Endothelial cell of umbilical vein (primary cell): ENCODE data around the gene KMT2C. TPM values are rescaled to one million over a fixed set of nuclear protein-coding genes. Genes with fewer than 3 reads are reported as not detected.

Source experiments
- BruUV-seq: library from RNA; stranded (reverse); fragments of 400-500 nt; replicated peaks from 2 replicates; lab custom pipeline; 2021; lab: Mats Ljungman, UMichigan
- CTCF ChIA-PET: fragments of 300-600, 350-600 bp; sonication (Branson Sonifier 250); formaldehyde crosslinking; loops from one replicate; lab custom pipeline; 2021; ENCODE audit warnings: antibody characterized with exemption, inconsistent platforms; lab: Charles Lee
- POLR2A ChIA-PET: fragments of 300-600, 350-600 bp; sonication (Branson Sonifier 250); formaldehyde crosslinking; loops from one replicate; lab custom pipeline; 2021; ENCODE audit warnings: antibody characterized with exemption, inconsistent platforms; lab: Charles Lee
- DNase-seq: peaks from one replicate; pipeline ENCODE4 v3.0.0-alpha.2; 2011; ENCODE audit warnings: low read depth, low spot score
- FAIRE-seq: peaks from 2 replicates; lab custom pipeline; 2011; peaks lifted over from hg19 to GRCh38; lab: Jason Lieb, UNC
- H2AFZ ChIP-seq: 2 replicates; pipeline ENCODE4 v1.6.0; 2012; ENCODE audit warnings: low read depth, low read length, control low read depth, inconsistent platforms
- H3K27ac ChIP-seq: 2 replicates; pipeline ENCODE4 v1.5.1; 2011; ENCODE audit warnings: low read depth, mild to moderate bottlenecking, control low read depth, low read length, moderate library complexity; ENCODE audit not compliant: insufficient read depth
- H3K27me3 ChIP-seq, 2 experiments: 2 replicates each; pipeline versions ENCODE4 v1.6.0 to v1.6.1; 2011; ENCODE audit warnings: low read length in 2 of 2, mixed read lengths in 1 of 2; ENCODE audit not compliant: control insufficient read depth in 2 of 2, insufficient read depth in 2 of 2
- H3K36me3 ChIP-seq, 2 experiments: 2 replicates in 1 of 2; 3 replicates in 1 of 2; pipeline ENCODE4 v1.5.1; 2011; ENCODE audit warnings: low read length in 2 of 2, mild to moderate bottlenecking in 1 of 2, moderate library complexity in 1 of 2; ENCODE audit not compliant: control insufficient read depth in 2 of 2, insufficient read depth in 2 of 2; ENCODE audit errors: extremely low read depth in 1 of 2
- H3K4me1 ChIP-seq: 3 replicates; pipeline ENCODE4 v1.5.1; 2011; ENCODE audit warnings: mild to moderate bottlenecking, low read length; ENCODE audit not compliant: control insufficient read depth, insufficient read depth; ENCODE audit errors: extremely low read depth
- H3K4me2 ChIP-seq: 2 replicates; pipeline ENCODE4 v1.6.1; 2011; ENCODE audit warnings: low read length, control low read depth, mixed read lengths; ENCODE audit not compliant: insufficient read depth
- H3K4me3 ChIP-seq, 3 experiments: fragments of 200-600 bp in 1 of 3; sonication (generic), shearing (Covaris generic) in 1 of 3; replicated peaks in 1 of 3; 2 replicates each; pipeline ENCODE4 v1.5.1; 2011 to 2016; ENCODE audit warnings: control low read depth in 3 of 3, low read length in 3 of 3, mild to moderate bottlenecking in 2 of 3, inconsistent platforms in 1 of 3, low read depth in 1 of 3, moderate library complexity in 1 of 3; ENCODE audit not compliant: insufficient read depth in 1 of 3
- H3K79me2 ChIP-seq: 2 replicates; pipeline ENCODE4 v1.6.0; 2012; ENCODE audit warnings: low read length, inconsistent platforms; ENCODE audit not compliant: control insufficient read depth, insufficient read depth
- H3K9ac ChIP-seq: replicated peaks from 2 replicates; pipeline ENCODE3; 2011; ENCODE audit warnings: low read length, control low read depth; ENCODE audit not compliant: insufficient read depth; ENCODE audit errors: extremely low read depth
- H3K9me1 ChIP-seq: replicated peaks from 3 replicates; pipeline ENCODE4 v1.6.0; 2011; ENCODE audit warnings: mild to moderate bottlenecking, low read length; ENCODE audit not compliant: control insufficient read depth, insufficient read depth; ENCODE audit errors: extremely low read depth
- H3K9me3 ChIP-seq: replicated peaks from 2 replicates; pipeline ENCODE4 v1.5.1; 2012; ENCODE audit warnings: low read length, inconsistent platforms; ENCODE audit not compliant: control insufficient read depth, insufficient read depth
- H4K20me1 ChIP-seq: replicated peaks from 2 replicates; pipeline ENCODE3; 2011; ENCODE audit warnings: mild to moderate bottlenecking, low read length; ENCODE audit not compliant: control insufficient read depth, insufficient read depth; ENCODE audit errors: extremely low read depth
- CTCF ChIP-seq, 2 donors: IDR thresholded peaks; 1 replicate in 1 of 2; 2 replicates in 1 of 2; pipeline ENCODE4 v1.5.1; 2011; ENCODE audit warnings: low read length in 2 of 2, mild to moderate bottlenecking in 2 of 2, moderate library complexity in 2 of 2, control low read depth in 1 of 2, inconsistent platforms in 1 of 2, low read depth in 1 of 2; ENCODE audit not compliant: insufficient read depth in 1 of 2; ENCODE audit errors: extremely low read depth in 1 of 2
- EZH2 ChIP-seq: IDR thresholded peaks from 2 replicates; pipeline ENCODE4 v1.6.1; 2012; ENCODE audit warnings: borderline replicate concordance, low read depth, mild to moderate bottlenecking, moderate library complexity, low read length, inconsistent platforms; ENCODE audit not compliant: severe bottlenecking
- FOS ChIP-seq: IDR thresholded peaks from 2 replicates; pipeline ENCODE4 v1.6.1; 2011; ENCODE audit warnings: mild to moderate bottlenecking, low read length, moderate library complexity, borderline replicate concordance; ENCODE audit not compliant: insufficient read depth
- GATA2 ChIP-seq: IDR thresholded peaks from 2 replicates; pipeline ENCODE4 v1.7.0; 2011; ENCODE audit warnings: low read depth, mild to moderate bottlenecking, moderate library complexity, mixed read lengths, low read length; ENCODE audit not compliant: insufficient read length, insufficient read depth
- JUN ChIP-seq: IDR thresholded peaks from 2 replicates; pipeline ENCODE4 v1.6.1; 2011; ENCODE audit warnings: borderline replicate concordance, low read depth; ENCODE audit not compliant: insufficient read length, insufficient read depth
- MYC ChIP-seq: IDR thresholded peaks from one replicate; pipeline ENCODE4 v1.6.1; 2011; ENCODE audit warnings: mild to moderate bottlenecking, low read depth, low read length
- POLR2A ChIP-seq: IDR thresholded peaks from 2 replicates; pipeline ENCODE4 v1.6.1; 2012; ENCODE audit warnings: low read depth, mild to moderate bottlenecking, control low read depth, low read length
- POLR2AphosphoS5 ChIP-seq: IDR thresholded peaks from 2 replicates; pipeline ENCODE4 v1.6.1; 2012; ENCODE audit warnings: low read depth, mild to moderate bottlenecking, control low read depth, low read length, moderate library complexity; ENCODE audit not compliant: insufficient read depth
- dilution Hi-C: fragments of 300-500 bp; cut with MboI; formaldehyde crosslinking; loops from one replicate; pipeline ENCODE4 v1.15.0; 2019; ENCODE audit warnings: low sequenced_read_pairs; ENCODE audit not compliant: extremely low pct_ligation_motif_present
- intact Hi-C: fragments of 100-400 bp; cut with micrococcal nuclease; formaldehyde crosslinking; loops from one replicate; pipeline ENCODE4 v1.10.0; 2022
- polyA plus RNA-seq, 4 experiments: library from polyadenylated mRNA; depleted of rRNA in 3 of 4; stranded (reverse) in 3 of 4; unstranded in 1 of 4; fragments of >200 nt; gene quantifications; 2 replicates each; pipeline versions ENCODE4 v1.2.1 to v1.2.3, GENCODE V29; 2011 to 2012; ENCODE audit warnings: missing spikeins in 1 of 4
- total RNA-seq: library from RNA; stranded (reverse); gene quantifications from 2 replicates; pipeline ENCODE4 v1.2.3, GENCODE V29; 2021

KMT2C gene
- total and polyA plus RNA-seq, 2 donors (not counting 3 experiments of a cell fraction or from before 2014, with no cell fraction given), result 8.0 to 53.7 TPM

- DNase-seq, result no peak
- H3K9ac ChIP-seq, result no peak overlapping the region
- peak overlapping the region; percentile 25 for H3K27ac ChIP-seq
- intact Hi-C loops, result loop anchor here (1.0 kb wide), 1 partner anchor 26 kb away; no protein-coding TSS in a partner anchor
- no peaks in the 10 kb centered on the region for H4K20me1 ChIP-seq
- H2AFZ ChIP-seq, result no peak overlapping the region
- peaks cover 15 to 17% of the 10 kb centered on the region in 2 experiments for H3K36me3 ChIP-seq
- dilution Hi-C loops, result no loop called here
- no peaks in the 10 kb centered on the region for H3K27me3 ChIP-seq
- no peaks in the 10 kb centered on the region for H3K9me1 ChIP-seq
- FAIRE-seq, result no peak
- POLR2A ChIA-PET, result no interaction called here
- H3K4me1 ChIP-seq, result peaks cover 12% of the 10 kb centered on the region
- H3K79me2 ChIP-seq, result no peaks in the 10 kb centered on the region
- CTCF ChIA-PET, result no interaction called here
- no TSS peak for BruUV-seq
- H3K9me3 ChIP-seq, result no peaks in the 10 kb centered on the region
- no peak overlapping the region for H3K4me3 ChIP-seq
- TF ChIP-seq MYC (no peak), EZH2 (no peak), JUN (no peak), FOS (no peak), POLR2A (no peak), CTCF (IDR thresholded peaks at IDR 0.05; ENCODE audit: extremely low read depth in 1 of 2, insufficient read depth in 1 of 2, low read depth in 1 of 2, low read length in 2 of 2) (no peak)
- no peak overlapping the region for H3K4me2 ChIP-seq
These were observed 315.0 kb downstream of the KMT2C start for GRCh38 chr7:152120776-152121175.

GRCh38 chr7:152120210-152120609 is 315.6 kb downstream of the KMT2C start:
- H3K4me1 ChIP-seq, result peaks cover 12% of the 10 kb centered on the region
- TF ChIP-seq POLR2A (no peak), MYC (no peak), CTCF (IDR thresholded peaks at IDR 0.05; ENCODE audit: extremely low read depth in 1 of 2, insufficient read depth in 1 of 2, low read depth in 1 of 2, low read length in 2 of 2) (no peak), JUN (peak; percentile 58), POLR2AphosphoS5 (peak; percentile 76), FOS (peak; percentile 89), GATA2 (peak; percentile 96)
- peak; percentile 77 for DNase-seq
- no peak overlapping the region for H3K4me3 ChIP-seq
- H4K20me1 ChIP-seq, result no peaks in the 10 kb centered on the region
- H3K36me3 ChIP-seq, result peaks cover 15 to 17% of the 10 kb centered on the region in 2 experiments
- no peaks in the 10 kb centered on the region for H3K27me3 ChIP-seq
- peak; percentile 91 for FAIRE-seq
- H3K4me2 ChIP-seq, result peak overlapping the region; percentile 9
- H3K9ac ChIP-seq, result no peak overlapping the region
- intact Hi-C loops (loop anchor here (1.0 kb wide), 1 partner anchor 26 kb away; no protein-coding TSS in a partner anchor), dilution Hi-C loops (no loop called here)
- no TSS peak for BruUV-seq
- ChIA-PET POLR2A (no interaction called here), CTCF (no interaction called here)
- no peak overlapping the region for H2AFZ ChIP-seq
- H3K79me2 ChIP-seq, result no peaks in the 10 kb centered on the region
- no peaks in the 10 kb centered on the region for H3K9me3 ChIP-seq
- no peaks in the 10 kb centered on the region for H3K9me1 ChIP-seq
- peak overlapping the region; percentile 25 for H3K27ac ChIP-seq
